H9 (cell line): ENCODE measurements around the gene XPR1. TPM values are rescaled to one million over a fixed set of nuclear protein-coding genes. Genes with fewer than 3 reads are reported as not detected.

Source experiments
- DNase-seq: peaks from one replicate; pipeline ENCODE4 v3.0.0-alpha.2; 2017
- H2AFZ ChIP-seq: one replicate; pipeline ENCODE4 v1.6.1; 2013; ENCODE audit warnings: mild to moderate bottlenecking, low read length, control low read depth, moderate library complexity
- H2AK5ac ChIP-seq: 2 replicates; pipeline ENCODE4 v1.6.1; 2013; ENCODE audit warnings: low read length, control low read depth, mixed read lengths; ENCODE audit not compliant: insufficient read length
- H2BK120ac ChIP-seq: one replicate; pipeline ENCODE4 v1.6.1; 2013; ENCODE audit warnings: low read depth, mild to moderate bottlenecking, low read length, control low read depth, inconsistent platforms; ENCODE audit not compliant: poor library complexity, severe bottlenecking
- H2BK12ac ChIP-seq: 2 replicates; pipeline ENCODE4 v1.6.1; 2013; ENCODE audit warnings: low read length, control low read depth, mixed read lengths, low read depth; ENCODE audit not compliant: insufficient read length
- H2BK15ac ChIP-seq: 2 replicates; pipeline ENCODE4 v1.6.1; 2013; ENCODE audit warnings: low read depth, low read length, control low read depth
- H2BK20ac ChIP-seq: one replicate; pipeline ENCODE4 v1.6.1; 2013; ENCODE audit warnings: low read depth, mild to moderate bottlenecking, low read length, control low read depth, inconsistent platforms; ENCODE audit not compliant: poor library complexity, severe bottlenecking
- H2BK5ac ChIP-seq: 2 replicates; pipeline ENCODE4 v1.6.1; 2013; ENCODE audit warnings: low read length, control low read depth, mixed read lengths; ENCODE audit not compliant: insufficient read length
- H3K14ac ChIP-seq: 2 replicates; pipeline ENCODE4 v1.6.1; 2013; ENCODE audit warnings: low read length, control low read depth; ENCODE audit not compliant: insufficient read depth
- H3K18ac ChIP-seq: 2 replicates; pipeline ENCODE4 v1.6.1; 2013; ENCODE audit warnings: low read depth, mild to moderate bottlenecking, mixed read lengths, low read length, control low read depth; ENCODE audit not compliant: insufficient read length
- H3K23ac ChIP-seq: 2 replicates; pipeline ENCODE4 v1.6.1; 2013; ENCODE audit warnings: low read length, control low read depth, mixed read lengths, low read depth; ENCODE audit not compliant: insufficient read length
- H3K23me2 ChIP-seq: 2 replicates; pipeline ENCODE4 v1.6.1; 2013; ENCODE audit warnings: low read depth, mild to moderate bottlenecking, mixed read lengths, low read length, control low read depth; ENCODE audit not compliant: insufficient read length, poor library complexity, severe bottlenecking
- H3K27ac ChIP-seq: 2 replicates; pipeline ENCODE4 v1.5.1; 2013; ENCODE audit warnings: low read length, control low read depth, mixed read lengths, low read depth; ENCODE audit not compliant: insufficient read length
- H3K27me3 ChIP-seq: 2 replicates; pipeline ENCODE4 v1.6.1; 2013; ENCODE audit warnings: low read length, control low read depth, inconsistent platforms; ENCODE audit not compliant: insufficient read depth
- H3K4ac ChIP-seq: 2 replicates; pipeline ENCODE4 v1.6.1; 2013; ENCODE audit warnings: low read depth, mild to moderate bottlenecking, control low read depth, inconsistent platforms, low read length, moderate library complexity
- H3K4me1 ChIP-seq: 2 replicates; pipeline ENCODE4 v1.6.1; 2013; ENCODE audit warnings: low read length, control low read depth, inconsistent platforms; ENCODE audit not compliant: insufficient read depth
- H3K4me2 ChIP-seq: 2 replicates; pipeline ENCODE4 v1.6.1; 2013; ENCODE audit warnings: low read length, control low read depth, mixed read lengths; ENCODE audit not compliant: insufficient read length, insufficient read depth
- H3K56ac ChIP-seq: 2 replicates; pipeline ENCODE4 v1.6.1; 2013; ENCODE audit warnings: low read depth, mild to moderate bottlenecking, mixed read lengths, low read length, control low read depth; ENCODE audit not compliant: insufficient read length
- H3K79me1 ChIP-seq: 2 replicates; pipeline ENCODE4 v1.6.1; 2013; ENCODE audit warnings: low read depth, mild to moderate bottlenecking, moderate library complexity, low read length, control low read depth, inconsistent platforms; ENCODE audit not compliant: insufficient read depth, poor library complexity, severe bottlenecking
- H3K79me2 ChIP-seq: 2 replicates; pipeline ENCODE4 v1.6.1; 2013; ENCODE audit warnings: low read length, control low read depth, inconsistent platforms; ENCODE audit not compliant: insufficient read depth
- H3K9ac ChIP-seq: 2 replicates; pipeline ENCODE4 v1.6.1; 2013; ENCODE audit warnings: low read length, control low read depth, mixed read lengths; ENCODE audit not compliant: insufficient read length; ENCODE audit errors: extremely low read depth
- H3K9me3 ChIP-seq: one replicate; pipeline ENCODE4 v1.6.1; 2013; ENCODE audit warnings: low read depth, low read length, inconsistent platforms; ENCODE audit not compliant: control insufficient read depth
- H3T11ph ChIP-seq: one replicate; pipeline ENCODE4 v1.6.1; 2013; ENCODE audit warnings: mild to moderate bottlenecking, low read length, control low read depth, inconsistent platforms
- H4K20me1 ChIP-seq: one replicate; pipeline ENCODE4 v1.6.1; 2013; ENCODE audit not compliant: control insufficient read depth, insufficient read length, insufficient read depth
- H4K5ac ChIP-seq: 2 replicates; pipeline ENCODE4 v1.6.1; 2013; ENCODE audit warnings: low read depth, mild to moderate bottlenecking, mixed read lengths, low read length, control low read depth; ENCODE audit not compliant: insufficient read length
- H4K8ac ChIP-seq: replicated peaks from 2 replicates; pipeline ENCODE4 v1.6.1; 2013; ENCODE audit warnings: low read length, control low read depth, mixed read lengths, low read depth; ENCODE audit not compliant: insufficient read length
- H4K91ac ChIP-seq: 2 replicates; pipeline ENCODE4 v1.6.1; 2013; ENCODE audit warnings: low read depth, mild to moderate bottlenecking, moderate library complexity, mixed read lengths, low read length, control low read depth; ENCODE audit not compliant: insufficient read length
- H3K27ac Mint-ChIP-seq, 3 experiments: 2 replicates in 2 of 3; 3 replicates in 1 of 3; pipeline ENCODE4 v1.8.0; 2020 to 2021; ENCODE audit warnings: mixed read lengths in 3 of 3, mild to moderate bottlenecking in 1 of 3, moderate library complexity in 1 of 3
- H3K27me3 Mint-ChIP-seq: 2 replicates; pipeline ENCODE4 v1.8.0; 2021; ENCODE audit warnings: low read depth, mild to moderate bottlenecking, moderate library complexity, mixed read lengths
- H3K36me3 Mint-ChIP-seq, 3 experiments: 2 replicates in 2 of 3; 3 replicates in 1 of 3; pipeline ENCODE4 v1.8.0; 2020 to 2021; ENCODE audit warnings: low read depth in 3 of 3, mixed read lengths in 3 of 3; ENCODE audit not compliant: insufficient read depth in 1 of 3
- H3K4me1 Mint-ChIP-seq, 2 experiments: 2 replicates each; pipeline ENCODE4 v1.8.0; 2020; ENCODE audit warnings: mixed read lengths in 2 of 2
- H3K4me3 Mint-ChIP-seq, 2 experiments: 2 replicates in 1 of 2; 3 replicates in 1 of 2; pipeline ENCODE4 v1.8.0; 2020 to 2021; ENCODE audit warnings: mild to moderate bottlenecking in 2 of 2, mixed read lengths in 2 of 2, moderate library complexity in 1 of 2
- H3K9me3 Mint-ChIP-seq, 2 experiments: 2 replicates in 1 of 2; 3 replicates in 1 of 2; pipeline ENCODE4 v1.8.0; 2020; ENCODE audit warnings: mild to moderate bottlenecking in 2 of 2, mixed read lengths in 2 of 2, moderate library complexity in 1 of 2
- WGBS: extraction: QIAGEN DNeasy Blood & Tissue Kit; methylation state at CpG from one replicate; pipeline ENCODE4 v1.1.7; 2013; ENCODE audit warnings: missing lambda C conversion rate, low lambda C conversion rate, mixed read lengths; ENCODE audit not compliant: insufficient read length; ENCODE audit errors: extremely low coverage; 5-methylcytosine and 5-hydroxymethylcytosine counted together
- total RNA-seq: library from RNA; stranded (reverse); gene quantifications from 2 replicates; pipeline ENCODE4 v1.2.1, GENCODE V29; 2021
- TF ChIP-seq, protein P1 (sequence below): fragments of 200-600 bp; sonication (generic); conservative IDR thresholded peaks from 3 replicates; pipeline ENCODE4 v1.8.0; 2021; ENCODE audit warnings: antibody characterized with exemption, mild to moderate bottlenecking

XPR1 gene
- total RNA-seq, 1 experiment from 2014 or later: 34.1 TPM

DNA sequence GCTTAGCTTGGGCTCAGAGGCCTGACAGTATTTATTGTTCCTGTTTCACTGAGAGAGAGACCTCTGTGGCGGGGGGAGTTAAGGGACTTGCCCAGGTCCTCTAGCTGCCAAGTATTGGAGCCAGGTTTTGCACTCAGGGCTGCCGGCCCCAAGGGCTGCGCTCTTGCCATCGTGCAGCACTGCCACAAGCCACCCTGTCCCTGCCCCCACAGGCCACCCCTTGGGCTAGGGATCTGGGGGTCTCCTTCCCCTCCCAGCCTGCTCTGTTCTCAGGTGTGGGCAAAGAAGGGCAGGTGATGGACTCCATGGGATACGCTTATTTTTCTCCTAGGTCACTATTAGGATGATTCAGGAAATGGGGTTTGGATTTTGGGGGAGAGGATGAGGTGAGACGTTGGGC, 289.6 kb downstream of the XPR1 start:
- Histone ChIP-seq H3K79me1 (no peaks in the 10 kb centered on the region), H2BK120ac (no peak overlapping the region), H3K9me3 (no peaks in the 10 kb centered on the region), H4K91ac (no peak overlapping the region), H3K56ac (no peak overlapping the region), H3K4ac (no peak overlapping the region), H3K4me1 (peaks cover 27% of the 10 kb centered on the region; the same call in 1 of the 2 replicates), H2BK5ac (no peak overlapping the region), H3K4me2 (no peak overlapping the region), H3K14ac (peak overlapping the region; percentile 45; the same call in 1 of the 2 replicates), H4K20me1 (no peaks in the 10 kb centered on the region), H3K27me3 (no peaks in the 10 kb centered on the region), H2AFZ (no peak overlapping the region), H3K9ac (no peak overlapping the region), H2BK20ac (no peak overlapping the region), H3T11ph (no peak overlapping the region), H3K27ac (no peak overlapping the region), H3K23ac (no peak overlapping the region), H2AK5ac (peak overlapping the region; percentile 13), H2BK15ac (no peak overlapping the region), H4K8ac (no peak overlapping the region), H3K79me2 (no peaks in the 10 kb centered on the region), H3K23me2 (peaks cover 6% of the 10 kb centered on the region), H3K18ac (no peak overlapping the region), H4K5ac (no peak overlapping the region), H2BK12ac (peak overlapping the region; percentile 48)
- peaks cover 0 to 5% (median 0%) of the 10 kb centered on the region in 3 experiments; a peak in 2 of 7 replicates for H3K36me3 Mint-ChIP-seq
- H3K4me3 Mint-ChIP-seq: no peak overlapping the region
- no CpG with 5 or more reads among the region's 6 CpGs for WGBS
- TF ChIP-seq, protein P1, sequence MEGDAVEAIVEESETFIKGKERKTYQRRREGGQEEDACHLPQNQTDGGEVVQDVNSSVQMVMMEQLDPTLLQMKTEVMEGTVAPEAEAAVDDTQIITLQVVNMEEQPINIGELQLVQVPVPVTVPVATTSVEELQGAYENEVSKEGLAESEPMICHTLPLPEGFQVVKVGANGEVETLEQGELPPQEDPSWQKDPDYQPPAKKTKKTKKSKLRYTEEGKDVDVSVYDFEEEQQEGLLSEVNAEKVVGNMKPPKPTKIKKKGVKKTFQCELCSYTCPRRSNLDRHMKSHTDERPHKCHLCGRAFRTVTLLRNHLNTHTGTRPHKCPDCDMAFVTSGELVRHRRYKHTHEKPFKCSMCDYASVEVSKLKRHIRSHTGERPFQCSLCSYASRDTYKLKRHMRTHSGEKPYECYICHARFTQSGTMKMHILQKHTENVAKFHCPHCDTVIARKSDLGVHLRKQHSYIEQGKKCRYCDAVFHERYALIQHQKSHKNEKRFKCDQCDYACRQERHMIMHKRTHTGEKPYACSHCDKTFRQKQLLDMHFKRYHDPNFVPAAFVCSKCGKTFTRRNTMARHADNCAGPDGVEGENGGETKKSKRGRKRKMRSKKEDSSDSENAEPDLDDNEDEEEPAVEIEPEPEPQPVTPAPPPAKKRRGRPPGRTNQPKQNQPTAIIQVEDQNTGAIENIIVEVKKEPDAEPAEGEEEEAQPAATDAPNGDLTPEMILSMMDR: no peak
- no peaks in the 10 kb centered on the region for H3K9me3 Mint-ChIP-seq
- H3K4me1 Mint-ChIP-seq: peaks cover 58 to 66% of the 10 kb centered on the region in 2 experiments
- peaks cover 2% of the 10 kb centered on the region; the same call in 1 of the 2 replicates for H3K27me3 Mint-ChIP-seq
- DNase-seq: no peak
- H3K27ac Mint-ChIP-seq: peak overlapping the region in 2 of 3 experiments; percentile 23 to 81; a peak in 2 of 7 replicates
